HEK293 (cell line): Measurements from ENCODE around the gene PSMC5.
"Not testable (repeated sequence)": the region's sequence is repeated elsewhere in the genome, so short reads cannot be mapped to it uniquely, and the experiment has no call there.

Experiments used
- CTCF ChIA-PET: fragments of 350-600 bp; formaldehyde crosslinking; extraction: SDS; loops from one replicate; lab custom pipeline; 2021; ENCODE audit warnings: antibody characterized with exemption; lab: Yijun Ruan, JAX
- POLR2A ChIA-PET: fragments of 300-600 bp; formaldehyde crosslinking; extraction: SDS; loops from one replicate; lab custom pipeline; 2020; ENCODE audit warnings: antibody characterized with exemption, inconsistent platforms; lab: Yijun Ruan, JAX
- H3K27ac ChIP-seq: fragments of 200-500 bp; sonication (Bioruptor generic); 2 replicates; pipeline ENCODE4 v1.5.1; 2014; ENCODE audit warnings: low read depth, low read length, control low read depth, inconsistent platforms; ENCODE audit errors: extremely low read depth
- H3K36me3 ChIP-seq, 2 experiments: fragments of 200-500 bp in 1 of 2; sonication (Bioruptor generic) in 1 of 2; 1 replicate in 1 of 2; 2 replicates in 1 of 2; pipeline ENCODE4 v1.5.1; 2014 to 2017; ENCODE audit warnings: inconsistent platforms in 2 of 2, low read length in 2 of 2; ENCODE audit not compliant: control insufficient read depth in 2 of 2, insufficient read depth in 1 of 2
- H3K4me1 ChIP-seq: fragments of 200-500 bp; sonication (Bioruptor generic); 2 replicates; pipeline ENCODE4 v1.5.1; 2014; ENCODE audit warnings: mild to moderate bottlenecking, low read length, inconsistent platforms; ENCODE audit not compliant: control insufficient read depth, insufficient read depth
- H3K4me3 ChIP-seq: 2 replicates; pipeline ENCODE4 v1.5.1; 2011; ENCODE audit warnings: low read depth, mild to moderate bottlenecking, control low read depth, low read length, moderate library complexity
- H3K9me3 ChIP-seq: fragments of 200-500 bp; sonication (Bioruptor generic); 2 replicates; pipeline ENCODE4 v1.5.1; 2014; ENCODE audit warnings: low read depth, low read length, inconsistent platforms; ENCODE audit not compliant: control insufficient read depth, insufficient read depth
- GFI1B ChIP-seq: fragments of 450-650 bp; formaldehyde crosslinking; IDR thresholded peaks from 2 replicates; pipeline ENCODE4 v1.5.1; 2016; ENCODE audit warnings: missing biosample characterization, missing genetic modification characterization
- TF ChIP-seq, protein P1 (sequence below): fragments of 450-650 bp; formaldehyde crosslinking; IDR thresholded peaks from 2 replicates; pipeline ENCODE4 v1.5.1; 2016; ENCODE audit warnings: missing biosample characterization, missing genetic modification characterization
- TF ChIP-seq, protein P2 (sequence below): fragments of 450-650 bp; formaldehyde crosslinking; IDR thresholded peaks from 2 replicates; pipeline ENCODE4 v1.5.1; 2016; ENCODE audit warnings: missing biosample characterization, missing genetic modification characterization, borderline replicate concordance

The PSMC5 gene

GRCh38 chr17:63874693-63875092 is 47.5 kb downstream of the PSMC5 start:
- H3K27ac ChIP-seq, H3K4me1 ChIP-seq, H3K4me3 ChIP-seq, H3K36me3 ChIP-seq, H3K9me3 ChIP-seq, POLR2A ChIA-PET: not testable (repeated sequence)
- CTCF ChIA-PET, result interaction anchor here (0.6 to 1.4 kb wide), 13 partner anchors 9 to 1347 kb away, joined by 3 to 9 read pairs (median 4); no protein-coding TSS in a partner anchor

- H3K27ac ChIP-seq, POLR2A ChIA-PET, H3K4me1 ChIP-seq, H3K4me3 ChIP-seq, H3K36me3 ChIP-seq, H3K9me3 ChIP-seq: not testable (repeated sequence)
- CTCF ChIA-PET, result interaction anchor here (0.6 to 2.6 kb wide), 4 partner anchors 10 to 1101 kb away, joined by 3 to 14 read pairs (median 4); no protein-coding TSS in a partner anchor
Observed at GRCh38 chr17:63878413-63878812, 51.2 kb downstream of the PSMC5 start.

DNA sequence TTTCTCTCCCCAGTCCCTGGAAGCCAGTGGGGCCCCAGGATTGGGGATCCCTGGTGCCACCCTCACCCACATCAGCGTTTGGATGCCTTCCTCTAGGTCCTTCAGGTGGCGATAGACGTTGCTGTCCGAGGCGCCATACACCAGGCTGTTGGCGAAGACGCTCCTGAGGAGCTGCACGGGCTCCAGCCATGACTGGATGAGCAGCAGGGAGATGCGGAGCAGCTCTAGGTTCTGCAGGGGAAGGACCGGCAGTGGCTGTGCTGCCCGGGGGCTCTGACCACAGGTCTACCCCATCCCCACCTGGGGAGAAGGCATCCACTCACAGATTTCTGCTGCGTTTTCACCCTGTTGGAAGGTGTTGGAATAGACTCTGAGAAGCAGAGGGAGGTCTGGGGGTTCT is 53.5 kb downstream of the PSMC5 start:
- ChIA-PET CTCF (interaction anchor here (0.6 to 2.9 kb wide), 6 partner anchors 10 to 222 kb away, joined by 3 to 10 read pairs (median 3); no protein-coding TSS in a partner anchor), POLR2A (no interaction called here)
- no peak for TF ChIP-seq GFI1B (tag by site-specific recombination)
- TF ChIP-seq, protein P1, sequence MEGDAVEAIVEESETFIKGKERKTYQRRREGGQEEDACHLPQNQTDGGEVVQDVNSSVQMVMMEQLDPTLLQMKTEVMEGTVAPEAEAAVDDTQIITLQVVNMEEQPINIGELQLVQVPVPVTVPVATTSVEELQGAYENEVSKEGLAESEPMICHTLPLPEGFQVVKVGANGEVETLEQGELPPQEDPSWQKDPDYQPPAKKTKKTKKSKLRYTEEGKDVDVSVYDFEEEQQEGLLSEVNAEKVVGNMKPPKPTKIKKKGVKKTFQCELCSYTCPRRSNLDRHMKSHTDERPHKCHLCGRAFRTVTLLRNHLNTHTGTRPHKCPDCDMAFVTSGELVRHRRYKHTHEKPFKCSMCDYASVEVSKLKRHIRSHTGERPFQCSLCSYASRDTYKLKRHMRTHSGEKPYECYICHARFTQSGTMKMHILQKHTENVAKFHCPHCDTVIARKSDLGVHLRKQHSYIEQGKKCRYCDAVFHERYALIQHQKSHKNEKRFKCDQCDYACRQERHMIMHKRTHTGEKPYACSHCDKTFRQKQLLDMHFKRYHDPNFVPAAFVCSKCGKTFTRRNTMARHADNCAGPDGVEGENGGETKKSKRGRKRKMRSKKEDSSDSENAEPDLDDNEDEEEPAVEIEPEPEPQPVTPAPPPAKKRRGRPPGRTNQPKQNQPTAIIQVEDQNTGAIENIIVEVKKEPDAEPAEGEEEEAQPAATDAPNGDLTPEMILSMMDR (tag by site-specific recombination), result no peak
- TF ChIP-seq, protein P2, sequence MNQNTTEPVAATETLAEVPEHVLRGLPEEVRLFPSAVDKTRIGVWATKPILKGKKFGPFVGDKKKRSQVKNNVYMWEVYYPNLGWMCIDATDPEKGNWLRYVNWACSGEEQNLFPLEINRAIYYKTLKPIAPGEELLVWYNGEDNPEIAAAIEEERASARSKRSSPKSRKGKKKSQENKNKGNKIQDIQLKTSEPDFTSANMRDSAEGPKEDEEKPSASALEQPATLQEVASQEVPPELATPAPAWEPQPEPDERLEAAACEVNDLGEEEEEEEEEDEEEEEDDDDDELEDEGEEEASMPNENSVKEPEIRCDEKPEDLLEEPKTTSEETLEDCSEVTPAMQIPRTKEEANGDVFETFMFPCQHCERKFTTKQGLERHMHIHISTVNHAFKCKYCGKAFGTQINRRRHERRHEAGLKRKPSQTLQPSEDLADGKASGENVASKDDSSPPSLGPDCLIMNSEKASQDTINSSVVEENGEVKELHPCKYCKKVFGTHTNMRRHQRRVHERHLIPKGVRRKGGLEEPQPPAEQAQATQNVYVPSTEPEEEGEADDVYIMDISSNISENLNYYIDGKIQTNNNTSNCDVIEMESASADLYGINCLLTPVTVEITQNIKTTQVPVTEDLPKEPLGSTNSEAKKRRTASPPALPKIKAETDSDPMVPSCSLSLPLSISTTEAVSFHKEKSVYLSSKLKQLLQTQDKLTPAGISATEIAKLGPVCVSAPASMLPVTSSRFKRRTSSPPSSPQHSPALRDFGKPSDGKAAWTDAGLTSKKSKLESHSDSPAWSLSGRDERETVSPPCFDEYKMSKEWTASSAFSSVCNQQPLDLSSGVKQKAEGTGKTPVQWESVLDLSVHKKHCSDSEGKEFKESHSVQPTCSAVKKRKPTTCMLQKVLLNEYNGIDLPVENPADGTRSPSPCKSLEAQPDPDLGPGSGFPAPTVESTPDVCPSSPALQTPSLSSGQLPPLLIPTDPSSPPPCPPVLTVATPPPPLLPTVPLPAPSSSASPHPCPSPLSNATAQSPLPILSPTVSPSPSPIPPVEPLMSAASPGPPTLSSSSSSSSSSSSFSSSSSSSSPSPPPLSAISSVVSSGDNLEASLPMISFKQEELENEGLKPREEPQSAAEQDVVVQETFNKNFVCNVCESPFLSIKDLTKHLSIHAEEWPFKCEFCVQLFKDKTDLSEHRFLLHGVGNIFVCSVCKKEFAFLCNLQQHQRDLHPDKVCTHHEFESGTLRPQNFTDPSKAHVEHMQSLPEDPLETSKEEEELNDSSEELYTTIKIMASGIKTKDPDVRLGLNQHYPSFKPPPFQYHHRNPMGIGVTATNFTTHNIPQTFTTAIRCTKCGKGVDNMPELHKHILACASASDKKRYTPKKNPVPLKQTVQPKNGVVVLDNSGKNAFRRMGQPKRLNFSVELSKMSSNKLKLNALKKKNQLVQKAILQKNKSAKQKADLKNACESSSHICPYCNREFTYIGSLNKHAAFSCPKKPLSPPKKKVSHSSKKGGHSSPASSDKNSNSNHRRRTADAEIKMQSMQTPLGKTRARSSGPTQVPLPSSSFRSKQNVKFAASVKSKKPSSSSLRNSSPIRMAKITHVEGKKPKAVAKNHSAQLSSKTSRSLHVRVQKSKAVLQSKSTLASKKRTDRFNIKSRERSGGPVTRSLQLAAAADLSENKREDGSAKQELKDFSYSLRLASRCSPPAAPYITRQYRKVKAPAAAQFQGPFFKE (tag by site-specific recombination), result no peak

DNA sequence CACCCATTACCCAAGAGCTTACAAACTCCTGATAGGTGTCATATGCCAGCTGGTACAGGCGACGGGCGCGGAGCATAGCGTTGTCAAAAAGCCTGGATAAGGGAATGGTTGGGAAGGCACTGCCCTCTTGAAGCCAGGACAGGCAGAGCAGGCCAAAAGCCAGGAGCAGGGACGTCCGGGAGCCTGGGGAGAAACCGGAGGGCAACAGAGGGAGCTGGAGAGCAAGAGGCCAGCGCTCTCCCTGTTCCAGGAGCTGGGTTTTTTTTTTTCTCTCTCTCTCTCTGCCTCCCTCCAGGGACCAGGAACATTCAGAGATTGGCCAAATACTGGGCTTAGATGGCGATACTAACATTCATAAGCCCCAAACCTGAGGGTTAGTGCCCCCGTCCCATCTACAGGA is 54.1 kb downstream of the PSMC5 start:
- H3K4me3 ChIP-seq, H3K4me1 ChIP-seq, POLR2A ChIA-PET, H3K36me3 ChIP-seq, H3K27ac ChIP-seq, H3K9me3 ChIP-seq: not testable (repeated sequence)
- CTCF ChIA-PET, result interaction anchor here (0.9 to 2.9 kb wide), 5 partner anchors 9 to 33 kb away, joined by 3 to 10 read pairs (median 3); no protein-coding TSS in a partner anchor

More for the DNA sequence above, 53.5 kb downstream of the PSMC5 start:
- Histone ChIP-seq H3K27ac (no peak overlapping the region), H3K4me1 (no peaks in the 10 kb centered on the region), H3K36me3 (no peaks in the 10 kb centered on the region), H3K4me3 (no peak overlapping the region), H3K9me3 (no peaks in the 10 kb centered on the region)
